Hematopoietic multipotent progenitor cell treated with erythropoietin and hydrocortisone succinate and interleukin-3 and kit ligand, for 17 days (in vitro differentiated cells): ENCODE results near the gene PLA2G4D.

Source experiments
- DNase-seq: peaks from one replicate; pipeline ENCODE4 v3.0.0-alpha.2; 2015; ENCODE audit warnings: low spot score

Gene PLA2G4D

DNA sequence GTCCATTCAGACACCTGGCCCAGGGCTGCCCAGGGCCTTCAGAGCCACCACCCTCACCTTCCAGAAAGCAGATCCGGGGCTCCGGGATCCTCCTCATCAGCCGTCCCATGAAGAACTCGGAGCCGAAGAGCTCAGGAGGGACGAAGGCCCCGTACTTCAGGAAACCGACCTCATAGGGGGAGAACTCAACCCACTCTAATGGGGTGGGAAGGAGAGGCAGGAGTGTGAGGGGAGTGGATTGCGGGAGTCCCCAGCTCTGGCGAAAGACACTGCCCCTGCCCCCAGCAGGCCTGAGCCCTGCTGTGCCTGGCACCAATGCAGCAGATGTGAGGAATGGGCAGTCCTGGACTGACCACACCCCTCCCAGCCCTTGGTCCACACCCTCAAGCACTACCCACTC lies 22.6 kb downstream of the PLA2G4D start:
- no peak for DNase-seq

DNA sequence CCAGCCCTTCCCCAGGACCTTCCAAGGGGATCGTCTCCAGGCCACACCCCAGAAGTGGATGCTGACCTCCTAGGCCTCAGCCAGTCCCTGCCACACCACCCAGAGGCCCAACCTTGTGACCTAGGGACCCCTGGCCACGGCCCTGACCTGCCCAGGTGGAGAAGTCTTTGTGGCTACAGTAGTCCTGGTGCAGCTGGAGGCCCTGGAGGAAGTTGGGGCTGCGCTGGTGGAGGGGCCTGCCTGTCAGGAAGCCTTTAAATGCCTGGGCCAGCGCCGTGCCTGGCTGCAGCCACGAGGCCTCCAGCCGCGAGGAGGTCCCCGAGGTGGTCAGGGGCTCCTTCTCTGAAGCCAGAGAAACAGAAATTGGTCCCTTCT lies 23.4 kb downstream of the PLA2G4D start:
- no peak for DNase-seq

DNA sequence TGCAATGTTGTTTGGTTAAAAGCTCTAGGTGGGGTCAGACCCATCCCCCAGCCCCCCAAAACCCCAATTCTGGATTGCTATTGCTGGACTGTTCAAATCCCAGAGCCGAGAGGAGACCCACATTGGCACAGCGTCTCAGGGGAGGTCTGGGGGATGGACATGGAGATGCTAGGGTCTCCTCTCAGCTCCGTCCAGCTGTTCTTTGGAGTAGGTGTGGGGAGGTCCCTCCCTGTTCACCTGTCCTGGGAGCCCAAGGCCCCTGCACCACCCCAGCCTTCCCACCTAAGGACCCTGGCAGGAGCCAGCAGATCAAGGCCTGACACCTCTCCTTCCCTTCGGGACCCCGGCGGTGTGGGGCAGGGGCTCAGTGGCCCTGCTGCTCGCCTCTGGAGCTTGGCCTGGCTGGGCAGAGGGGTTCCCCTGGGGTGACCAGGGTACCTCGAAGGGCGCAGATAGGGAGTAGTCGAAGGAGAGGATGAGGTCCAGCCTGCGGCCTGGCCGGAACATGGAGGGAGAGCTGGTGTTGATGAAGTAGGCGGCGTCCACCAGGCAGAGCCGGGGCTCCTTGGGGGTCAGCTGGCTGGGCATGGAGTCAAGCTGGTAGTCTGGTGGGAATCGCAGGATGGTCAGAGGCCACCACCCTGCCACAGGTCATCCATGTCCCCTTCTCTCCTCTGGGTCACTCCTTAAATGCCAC lies 23.9 kb downstream of the PLA2G4D start:
- DNase-seq: no peak

DNA sequence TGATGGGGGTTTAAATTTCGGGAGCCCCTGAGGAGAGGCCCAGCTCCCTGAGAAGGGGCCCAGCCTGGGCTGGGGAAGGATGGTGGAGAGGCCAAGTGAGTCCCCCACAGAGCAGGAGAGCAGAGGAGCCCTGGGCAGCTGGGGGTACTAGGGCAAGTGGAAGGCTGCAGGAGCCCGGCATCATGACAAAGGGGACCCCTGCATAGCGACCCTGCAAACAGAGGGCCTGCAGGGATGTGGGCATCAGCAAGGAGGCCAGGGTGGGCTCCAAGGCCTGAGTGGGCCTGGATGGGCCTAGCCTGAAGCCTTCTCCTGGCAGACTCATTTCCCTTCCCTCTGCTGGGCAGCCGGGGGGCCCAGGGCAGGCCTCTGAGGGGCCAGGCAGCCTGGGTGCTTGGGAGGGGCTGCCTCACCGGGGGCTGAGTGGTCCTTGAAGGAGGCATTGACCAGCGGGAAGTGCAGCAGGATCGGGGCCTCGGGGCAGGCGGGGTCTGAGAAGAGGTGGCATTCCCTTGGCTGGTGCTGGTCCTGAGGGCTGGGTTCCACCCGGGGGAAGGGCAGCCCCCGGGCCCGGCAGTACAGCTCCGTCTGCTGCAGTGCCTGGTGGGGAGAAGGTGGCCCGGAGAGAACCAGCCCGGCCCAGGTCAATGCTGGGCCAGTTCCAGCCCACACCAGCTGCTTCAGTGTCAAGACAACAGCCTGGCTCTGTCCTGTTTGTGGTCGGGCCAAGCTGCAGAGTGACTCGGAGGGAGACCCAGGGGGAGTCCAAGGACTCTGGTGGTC lies 24.7 kb downstream of the PLA2G4D start:
- no peak for DNase-seq

DNA sequence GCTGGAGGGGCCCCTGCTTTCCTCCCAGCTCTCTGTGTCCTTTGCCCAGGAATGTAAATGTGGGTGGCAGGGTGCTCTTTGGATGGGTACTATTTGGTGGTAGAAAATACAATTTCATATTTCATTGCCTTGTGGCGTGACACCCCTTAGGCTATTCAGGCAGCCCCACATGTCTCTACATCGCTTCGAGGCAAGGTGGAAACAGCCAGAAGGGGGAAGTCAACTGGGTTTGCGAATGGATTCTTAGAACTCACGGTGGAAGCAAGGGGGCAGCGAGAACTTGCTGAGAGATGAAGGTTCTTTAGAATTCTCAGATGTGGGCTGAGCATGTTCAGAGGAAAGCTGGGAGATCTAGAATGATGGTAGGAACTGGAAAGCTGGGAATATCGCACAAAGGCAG lies 25.3 kb downstream of the PLA2G4D start:
- DNase-seq: no peak

DNA sequence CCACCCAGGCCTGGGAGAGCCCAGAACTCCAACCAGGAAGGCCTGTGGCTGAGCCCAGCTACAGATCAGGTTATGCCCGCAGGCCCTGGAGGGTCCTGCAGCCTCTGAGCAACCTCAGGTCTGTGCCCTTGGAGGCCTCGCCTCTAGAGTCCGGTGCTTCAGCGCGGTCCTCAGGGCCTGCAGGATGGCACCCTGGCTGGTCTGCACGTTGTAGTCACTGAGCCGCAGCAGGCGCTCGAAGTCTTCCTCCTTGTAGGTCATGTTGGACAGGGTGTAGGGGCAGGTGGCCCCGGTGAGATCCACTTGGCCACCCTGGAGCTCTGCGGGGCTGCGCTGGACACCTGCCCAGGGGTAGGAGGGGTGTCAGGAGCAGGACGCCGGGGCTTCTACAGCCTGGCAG lies 25.8 kb downstream of the PLA2G4D start:
- no peak for DNase-seq

DNA sequence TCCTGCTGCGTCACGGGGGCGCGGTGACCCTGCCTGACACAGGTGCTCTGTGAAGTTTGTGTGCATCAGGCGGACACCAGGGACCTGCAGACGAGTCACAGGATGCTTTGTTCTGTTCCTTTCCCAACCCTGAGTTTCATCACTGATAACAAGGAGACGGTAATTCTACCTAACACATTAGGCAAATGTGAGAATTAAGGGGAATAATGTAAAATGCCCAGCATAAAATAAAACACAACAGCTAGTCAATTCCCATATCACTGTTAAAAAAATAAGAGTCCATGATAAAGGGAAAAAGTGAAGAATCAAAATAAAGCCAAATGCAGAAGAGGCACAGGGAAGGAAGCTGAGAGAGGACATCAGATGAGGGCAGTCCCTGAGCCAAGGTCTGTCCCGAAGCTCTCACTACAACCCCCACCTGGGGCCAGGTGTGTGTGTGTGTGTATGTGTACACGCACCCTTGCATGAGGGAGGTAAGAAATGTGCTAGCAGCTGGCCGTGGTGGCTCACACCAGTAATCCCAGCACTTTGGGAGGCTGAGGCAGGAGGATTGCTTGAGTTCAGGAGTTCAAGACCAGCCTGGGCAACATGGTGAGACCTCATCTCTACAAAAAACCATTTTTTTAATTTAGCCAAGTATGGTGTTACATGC lies 27.5 kb downstream of the PLA2G4D start:
- DNase-seq: no peak

DNA sequence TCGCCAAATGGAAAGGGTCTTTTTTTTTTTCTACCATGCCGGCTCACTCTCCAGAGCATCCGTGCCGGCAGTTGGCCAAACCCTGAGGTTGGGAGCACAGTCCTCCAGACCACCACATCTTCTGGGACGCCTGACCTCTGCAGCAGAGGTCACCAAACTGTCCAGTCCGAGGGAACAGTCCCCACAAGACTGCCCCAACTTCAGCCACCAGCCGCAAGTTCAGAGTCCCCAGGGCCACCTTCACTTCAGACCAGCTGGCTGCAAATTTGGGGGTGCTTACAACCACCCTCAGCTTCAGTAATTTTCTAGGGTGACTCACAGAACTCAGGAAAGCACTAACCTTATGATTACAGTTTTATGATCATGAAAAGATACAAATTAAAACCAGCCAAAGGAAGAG lies 28.9 kb downstream of the PLA2G4D start:
- no peak for DNase-seq

DNA sequence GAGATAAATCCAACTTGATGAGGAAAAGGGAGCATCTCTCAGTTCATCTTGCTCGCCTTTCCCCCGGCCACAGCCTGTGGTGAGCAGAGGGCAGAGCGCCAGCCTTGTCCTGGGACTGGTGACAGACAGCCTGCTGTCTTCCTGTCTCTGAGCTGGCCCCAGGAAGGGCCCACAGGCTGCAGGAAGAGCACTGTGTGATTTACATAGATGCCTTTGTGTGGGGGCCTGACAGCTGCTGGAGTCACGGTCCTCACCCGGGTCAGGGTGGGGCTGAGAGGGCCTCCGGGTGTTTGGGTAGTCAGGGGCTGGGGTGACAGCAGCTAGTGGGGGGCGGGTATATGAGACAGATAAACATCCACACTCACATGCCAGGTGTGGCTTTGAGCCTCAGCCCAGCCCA lies 29.3 kb downstream of the PLA2G4D start:
- DNase-seq: no peak

DNA sequence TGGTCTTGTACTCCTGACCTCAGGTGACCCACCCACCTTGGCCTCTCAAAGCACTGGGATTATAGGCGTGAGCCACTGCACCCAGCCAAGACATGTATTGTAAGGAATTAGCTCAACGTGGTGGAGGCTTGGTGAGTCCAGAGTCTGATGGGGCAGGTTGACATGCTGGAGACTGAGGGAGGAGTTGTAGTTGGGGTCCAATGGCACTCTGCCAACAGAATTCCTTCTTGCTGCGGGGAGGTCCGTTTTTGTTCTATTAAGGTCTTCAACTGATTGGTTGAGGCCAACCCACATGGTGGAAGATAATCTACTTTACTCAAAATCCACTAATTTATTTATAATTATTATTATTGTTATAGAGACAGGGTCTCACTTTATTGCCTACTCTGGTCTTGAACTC lies 30.1 kb downstream of the PLA2G4D start:
- DNase-seq: no peak

DNA sequence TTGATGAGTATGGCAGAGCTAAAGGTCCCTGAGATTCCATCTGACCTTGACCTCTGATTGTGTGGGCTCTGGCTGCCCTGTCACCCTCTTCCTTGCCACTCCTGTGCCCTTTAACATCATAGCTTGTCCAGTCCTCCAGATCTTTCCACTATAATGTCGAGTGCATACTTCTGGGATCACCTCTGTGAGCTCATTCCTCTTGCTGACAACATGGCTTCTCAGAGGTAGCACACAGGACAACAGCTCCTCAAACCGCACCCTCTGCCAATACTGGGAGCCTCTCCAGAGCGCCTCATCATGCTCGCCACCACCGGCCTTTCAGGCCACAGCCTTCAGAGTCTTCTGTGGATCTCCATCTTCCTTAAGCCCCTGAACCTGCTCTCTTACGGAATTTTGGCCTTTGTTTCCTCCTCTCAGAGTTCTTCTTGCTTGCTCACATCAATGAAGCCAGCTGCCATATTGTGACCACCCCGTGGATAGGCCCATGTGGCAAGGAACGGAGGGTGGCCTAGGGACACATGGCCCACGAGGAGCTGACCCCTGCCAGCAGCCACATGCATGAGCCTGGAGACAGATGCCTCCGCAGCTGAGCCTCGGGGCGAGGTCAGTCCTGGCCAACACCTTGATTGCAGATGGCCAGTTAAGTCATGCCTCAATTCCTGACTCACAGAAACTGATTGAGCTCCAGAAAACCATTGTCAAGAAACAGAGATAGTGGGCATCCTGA lies 31.1 kb downstream of the PLA2G4D start:
- no peak for DNase-seq

DNA sequence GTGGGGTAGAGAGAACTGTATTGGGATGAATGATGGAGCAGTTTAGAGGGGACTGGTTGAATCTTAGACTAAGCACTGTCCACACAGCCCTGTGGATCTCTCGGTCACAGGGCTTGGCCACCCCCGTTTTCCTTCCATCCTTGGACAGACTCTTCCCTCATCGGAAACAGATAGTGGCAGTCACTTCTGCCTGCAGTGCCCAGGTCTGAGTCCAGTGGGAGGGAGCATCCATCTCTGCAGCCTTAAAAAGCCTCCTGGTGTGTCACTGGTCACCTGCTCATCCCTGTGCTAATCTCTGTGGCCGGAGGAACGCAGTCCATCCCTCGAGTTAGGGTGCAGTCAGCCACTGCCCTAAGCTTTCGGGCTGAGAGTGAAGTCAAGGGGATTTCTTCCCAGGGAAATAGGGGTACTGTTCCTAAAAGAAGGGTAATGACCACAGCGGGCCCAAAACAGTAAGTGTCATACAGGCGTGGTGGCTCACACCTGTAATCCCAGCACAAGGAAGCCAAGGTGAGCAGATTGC lies 32.0 kb downstream of the PLA2G4D start:
- no peak for DNase-seq

DNA sequence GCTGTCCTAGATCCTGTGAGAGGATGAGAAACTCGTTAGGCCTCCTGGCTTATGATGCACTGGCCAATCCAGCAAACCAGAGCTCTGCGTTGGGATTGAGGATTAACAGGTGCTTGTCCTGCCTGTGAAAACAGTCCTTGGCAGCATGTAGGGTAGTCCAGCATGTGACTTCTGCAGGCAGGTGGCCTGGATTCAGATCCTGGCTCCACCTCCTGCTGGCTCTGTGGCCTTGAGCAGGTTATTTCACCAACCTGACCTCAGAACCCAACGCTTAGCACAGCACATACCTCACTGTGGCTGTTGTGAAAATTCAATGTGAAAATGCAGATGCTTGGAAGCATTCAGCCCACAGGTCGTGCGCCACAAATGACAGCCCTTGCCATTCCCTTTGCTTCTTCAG lies 33.6 kb downstream of the PLA2G4D start:
- DNase-seq: no peak

DNA sequence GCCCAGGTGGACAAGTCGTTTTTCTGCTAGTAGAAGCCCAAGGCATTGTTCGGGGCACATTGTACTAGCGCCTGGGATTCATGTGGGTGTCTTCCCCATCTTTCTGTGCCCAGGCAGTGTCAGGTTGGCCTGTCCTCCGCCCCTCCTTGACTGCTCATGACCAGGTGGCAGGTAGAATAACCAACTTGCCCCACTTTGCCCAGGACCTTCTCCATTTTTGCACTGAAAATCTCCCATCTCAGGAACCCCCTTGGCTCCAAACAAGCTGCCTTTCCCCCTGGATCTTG lies 33.9 kb downstream of the PLA2G4D start:
- DNase-seq: no peak

DNA sequence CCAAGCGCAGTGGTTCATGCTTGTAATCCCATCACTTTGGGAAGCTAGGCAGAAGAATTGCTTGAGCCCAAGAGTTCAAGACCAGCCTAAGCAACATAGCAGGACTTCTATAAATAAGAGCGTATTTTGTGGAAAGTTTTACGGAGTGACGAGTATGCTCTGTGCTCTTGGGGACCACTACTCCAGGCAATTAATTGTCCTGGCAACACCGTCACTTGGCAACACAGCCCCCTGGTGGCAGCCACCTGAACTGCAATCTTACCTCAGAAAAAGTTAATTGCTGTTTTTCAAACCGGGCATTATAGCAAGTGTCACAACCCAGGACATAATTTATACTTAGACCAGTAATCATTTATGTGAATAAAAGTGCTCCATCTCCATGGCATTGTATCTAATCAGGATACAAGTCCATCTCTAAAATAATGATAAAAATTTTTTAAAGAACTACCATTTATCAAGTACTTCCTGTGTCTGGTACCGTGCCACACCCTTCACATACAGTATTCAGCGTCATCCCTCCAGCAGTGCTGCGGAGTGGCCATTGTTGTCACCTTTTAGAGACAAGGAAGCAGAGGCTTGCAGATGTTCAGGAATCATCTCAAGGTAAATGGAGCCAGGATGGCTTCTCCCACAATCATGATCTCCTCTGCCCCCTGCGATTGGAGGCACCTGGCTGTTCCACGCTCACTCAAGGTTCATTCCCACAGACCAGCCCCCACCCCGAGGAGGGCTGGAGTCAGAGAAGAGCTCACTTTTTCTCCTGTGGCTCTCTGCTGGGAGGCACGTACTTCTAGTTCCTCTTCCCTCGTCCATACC lies 34.5 kb downstream of the PLA2G4D start:
- peak; percentile 57 for DNase-seq

DNA sequence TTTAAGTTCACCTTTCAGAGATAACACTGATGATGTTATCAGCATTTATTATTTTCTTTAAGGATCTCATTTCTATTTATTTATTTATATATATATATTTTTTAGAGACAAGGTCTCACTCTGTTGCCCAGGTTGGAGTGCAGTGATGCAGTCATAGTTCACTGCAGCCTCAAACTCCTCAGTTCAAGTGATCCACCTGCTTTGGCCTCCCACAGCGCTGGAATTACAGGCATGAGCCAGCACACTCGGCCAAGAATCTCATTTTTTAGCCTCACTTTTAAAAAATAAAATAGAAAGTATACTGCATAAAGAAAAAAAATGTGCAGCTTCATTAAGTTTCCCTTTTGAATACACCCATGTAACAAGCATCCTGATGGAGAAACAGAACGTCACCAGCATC lies 35.6 kb downstream of the PLA2G4D start:
- DNase-seq: no peak

DNA sequence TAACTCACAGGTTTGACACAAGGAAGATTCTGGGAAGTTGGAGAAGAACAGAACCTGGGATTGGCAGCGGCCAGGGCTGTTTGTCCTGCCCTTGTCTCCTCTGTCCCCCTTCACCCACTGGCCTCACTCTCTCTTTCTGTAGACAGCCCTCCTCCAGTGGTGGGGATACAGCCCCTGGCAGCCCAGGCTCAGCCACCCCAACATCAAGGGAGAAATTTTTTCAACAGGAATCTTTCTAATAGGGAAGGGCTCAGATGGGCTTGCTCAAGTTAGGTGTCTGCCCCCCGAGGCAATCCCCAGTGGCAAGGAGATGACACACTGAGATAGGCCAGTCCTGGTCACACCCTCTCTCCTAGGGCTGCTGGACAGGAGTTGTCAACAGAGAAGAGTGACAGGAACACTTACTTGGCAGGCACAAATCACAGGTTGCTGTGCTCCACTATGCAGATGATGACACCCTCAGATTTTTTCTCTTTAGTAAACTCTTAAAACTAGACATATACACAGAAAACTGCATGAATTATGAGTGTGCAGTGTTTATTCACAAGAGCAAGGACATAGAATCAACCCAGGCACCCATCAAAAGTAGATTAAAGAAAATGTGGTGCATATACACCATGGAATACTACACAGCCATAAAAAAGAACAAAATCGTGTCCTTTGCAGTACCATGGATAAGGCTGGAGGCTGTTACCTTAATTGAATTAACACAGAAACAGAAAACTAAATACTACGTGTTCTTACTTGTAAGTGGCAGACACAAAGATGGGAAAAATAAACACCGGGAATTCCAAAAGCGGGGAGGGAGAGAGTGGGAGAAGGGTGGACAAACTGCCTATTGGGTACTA lies 36.3 kb downstream of the PLA2G4D start:
- DNase-seq: no peak

DNA sequence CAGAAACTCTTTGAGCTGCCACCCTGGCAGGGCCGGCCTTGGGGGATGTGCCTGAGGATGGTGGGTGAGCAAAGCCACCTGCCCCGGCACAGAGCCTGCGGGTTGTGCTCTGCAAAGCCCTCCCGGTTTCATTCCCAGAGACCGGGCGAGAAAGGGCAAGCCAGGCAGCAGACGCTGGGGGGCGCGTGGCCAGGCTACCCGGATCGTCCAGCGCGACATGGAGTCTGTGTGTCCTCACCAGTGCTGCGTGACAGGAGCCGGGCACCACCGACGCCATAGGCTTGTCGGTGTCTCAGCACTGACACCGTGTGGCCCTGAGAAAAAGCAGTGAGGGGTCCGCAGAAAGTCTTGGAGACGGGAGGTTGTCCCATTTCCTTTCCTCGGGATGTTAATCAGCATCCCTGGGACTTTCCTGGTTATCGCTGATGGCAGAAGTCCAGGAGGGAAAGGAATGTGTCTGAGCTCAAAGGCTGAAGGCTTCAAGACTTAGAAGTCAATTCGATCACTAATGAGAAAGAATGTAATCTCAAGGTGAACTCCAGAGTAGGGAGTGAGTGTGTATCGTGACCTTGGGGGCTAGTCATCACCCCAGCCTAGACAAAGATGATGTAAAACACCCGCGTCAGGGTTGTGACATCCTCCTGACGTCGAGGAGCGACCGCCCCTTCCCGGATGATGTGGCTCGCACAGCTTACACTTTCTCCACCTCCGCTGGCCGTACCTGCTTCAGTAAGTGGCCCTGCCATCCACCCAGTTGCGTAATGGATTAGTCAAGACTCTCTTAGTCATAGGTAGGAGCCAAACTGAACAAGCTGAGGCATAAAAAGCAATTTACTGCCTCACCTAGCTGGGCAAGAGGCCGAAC lies 37.2 kb downstream of the PLA2G4D start:
- no peak for DNase-seq

DNA sequence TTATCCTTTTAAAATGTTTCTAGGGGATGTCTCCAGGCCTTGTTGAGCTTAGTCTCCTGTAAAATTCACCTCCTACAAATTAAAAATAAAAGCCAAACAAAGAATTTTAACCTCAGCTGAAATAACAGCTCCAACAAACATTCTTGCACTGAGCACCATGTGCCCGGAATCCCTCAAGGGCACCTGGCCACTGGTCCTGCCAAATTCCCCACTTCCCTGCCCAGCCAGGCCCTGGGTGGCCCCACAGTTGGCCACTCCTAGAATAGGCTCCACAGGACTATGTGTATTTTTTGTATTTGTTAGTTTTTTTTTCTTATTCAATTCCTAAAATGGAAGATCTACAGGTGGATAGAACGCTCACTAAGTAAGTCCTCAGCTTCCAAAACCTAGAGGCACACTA lies 40.4 kb downstream of the PLA2G4D start:
- DNase-seq: no peak

DNA sequence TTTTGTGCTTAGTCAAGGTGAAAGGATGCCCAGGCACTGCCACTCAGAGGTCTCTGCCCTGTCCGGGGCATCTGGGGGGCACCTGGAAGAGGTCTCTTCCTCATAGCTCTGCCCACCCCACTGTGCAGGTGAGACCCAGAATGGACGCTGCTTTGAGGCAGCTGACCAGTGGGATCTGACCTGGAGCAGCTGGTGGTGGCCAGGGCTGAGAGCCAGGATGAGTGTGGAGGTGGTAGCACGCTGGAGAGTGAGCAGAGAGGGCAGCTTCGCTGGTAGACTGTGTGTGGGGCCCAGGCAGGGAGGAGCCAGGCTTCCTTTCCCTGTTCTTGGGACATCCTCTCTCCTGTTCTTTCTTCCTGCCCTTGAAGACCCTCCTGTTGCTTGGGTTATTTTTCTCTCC lies 41.4 kb downstream of the PLA2G4D start:
- no peak for DNase-seq
